HCT116 (cell line): Measurements from ENCODE around the gene ZNF580.

Source experiments
- EGR1 ChIP-seq: IDR thresholded peaks from 2 replicates; pipeline ENCODE4 v1.6.1; 2012; ENCODE audit warnings: low read depth
- EZH2 ChIP-seq: fragments of 200-600 bp; sonication (generic); IDR thresholded peaks from 2 replicates; pipeline ENCODE4 v1.6.1; 2017; ENCODE audit warnings: antibody characterized with exemption, mixed run types
- EZH2phosphoT487 ChIP-seq: fragments of 200-600 bp; IDR thresholded peaks from 2 replicates; pipeline ENCODE4 v1.6.1; 2018; ENCODE audit warnings: antibody characterized with exemption, borderline replicate concordance
- POLR2A ChIP-seq: IDR thresholded peaks from 2 replicates; pipeline ENCODE4 v1.7.0; 2011; ENCODE audit warnings: borderline replicate concordance; ENCODE audit not compliant: insufficient read depth, insufficient read length; ENCODE audit errors: extremely low read depth
- RAD21 ChIP-seq: IDR thresholded peaks from 2 replicates; pipeline ENCODE4 v1.6.1; 2012; ENCODE audit warnings: low read depth, mild to moderate bottlenecking
- SIN3A ChIP-seq: IDR thresholded peaks from 2 replicates; pipeline ENCODE4 v1.6.1; 2012; ENCODE audit warnings: low read depth

GRCh38 chr19:55593096-55593772 lies 47.6 kb upstream of the ZNF580 start:
- no peak for TF ChIP-seq SIN3A
- TF ChIP-seq POLR2A = no peak
- TF ChIP-seq EZH2 = no peak
- TF ChIP-seq EGR1 = no peak
- TF ChIP-seq RAD21 = no peak
- TF ChIP-seq EZH2phosphoT487 = no peak
